ENCODE results near the gene PDGFRB.
A peak's percentile ranks its signal among the peaks of the same experiment; 100 is the strongest.

Gene PDGFRB

DNA sequence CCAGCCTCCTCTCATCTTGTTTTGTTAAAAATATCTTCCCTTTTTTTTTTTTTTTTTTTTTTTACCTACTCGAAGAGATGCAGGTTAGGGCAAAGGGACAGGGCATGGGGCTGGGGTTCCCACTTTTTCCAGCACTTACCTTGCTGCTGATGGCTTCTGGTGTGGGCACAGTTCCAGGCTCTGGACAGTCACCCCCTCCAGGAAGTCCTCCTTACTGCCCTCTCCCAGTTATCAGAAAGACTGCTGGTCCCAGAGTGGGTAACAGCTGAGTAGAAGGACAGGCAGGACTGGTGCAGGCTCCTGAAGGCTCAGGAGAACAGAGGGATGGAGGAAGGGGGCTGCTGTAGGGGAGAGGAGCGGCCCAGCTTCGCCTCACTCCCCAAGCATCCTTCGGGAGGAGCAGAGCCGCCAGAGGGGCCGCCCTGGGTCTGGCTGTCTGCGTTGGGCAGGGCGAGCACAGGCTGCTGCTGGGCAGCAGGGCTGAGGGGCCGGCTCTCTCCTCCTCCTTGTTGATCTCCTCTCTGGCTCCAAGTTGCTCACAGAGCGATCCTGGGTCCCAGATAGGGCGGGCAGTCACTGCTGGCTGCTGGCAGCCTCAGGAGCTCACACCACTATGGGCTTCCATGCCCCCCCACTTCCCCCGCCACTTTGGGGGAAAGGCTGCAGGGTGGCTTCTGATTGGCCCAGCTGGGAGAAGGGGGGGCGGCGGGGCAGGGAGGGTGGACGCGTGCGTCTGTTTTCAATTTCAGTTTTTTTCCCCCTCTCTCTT is at the start of gene PDGFRB:
TSS of gene PDGFRB (minus strand) at position 588 of the 769 bp plus-strand sequence. CDS start 18,798 bp downstream, outside the sequence.
- TF ChIP-seq MYC (IDR thresholded peaks at IDR 0.05; ENCODE audit: low read depth, low read length) = no peak
- TF ChIP-seq, protein P1, sequence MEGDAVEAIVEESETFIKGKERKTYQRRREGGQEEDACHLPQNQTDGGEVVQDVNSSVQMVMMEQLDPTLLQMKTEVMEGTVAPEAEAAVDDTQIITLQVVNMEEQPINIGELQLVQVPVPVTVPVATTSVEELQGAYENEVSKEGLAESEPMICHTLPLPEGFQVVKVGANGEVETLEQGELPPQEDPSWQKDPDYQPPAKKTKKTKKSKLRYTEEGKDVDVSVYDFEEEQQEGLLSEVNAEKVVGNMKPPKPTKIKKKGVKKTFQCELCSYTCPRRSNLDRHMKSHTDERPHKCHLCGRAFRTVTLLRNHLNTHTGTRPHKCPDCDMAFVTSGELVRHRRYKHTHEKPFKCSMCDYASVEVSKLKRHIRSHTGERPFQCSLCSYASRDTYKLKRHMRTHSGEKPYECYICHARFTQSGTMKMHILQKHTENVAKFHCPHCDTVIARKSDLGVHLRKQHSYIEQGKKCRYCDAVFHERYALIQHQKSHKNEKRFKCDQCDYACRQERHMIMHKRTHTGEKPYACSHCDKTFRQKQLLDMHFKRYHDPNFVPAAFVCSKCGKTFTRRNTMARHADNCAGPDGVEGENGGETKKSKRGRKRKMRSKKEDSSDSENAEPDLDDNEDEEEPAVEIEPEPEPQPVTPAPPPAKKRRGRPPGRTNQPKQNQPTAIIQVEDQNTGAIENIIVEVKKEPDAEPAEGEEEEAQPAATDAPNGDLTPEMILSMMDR (IDR thresholded peaks at IDR 0.05; ENCODE audit: low read depth, low read length) = no peak
- no peak for TF ChIP-seq POLR2A (IDR thresholded peaks at IDR 0.05; ENCODE audit: extremely low read depth, insufficient read length)
- TF ChIP-seq, protein P2, sequence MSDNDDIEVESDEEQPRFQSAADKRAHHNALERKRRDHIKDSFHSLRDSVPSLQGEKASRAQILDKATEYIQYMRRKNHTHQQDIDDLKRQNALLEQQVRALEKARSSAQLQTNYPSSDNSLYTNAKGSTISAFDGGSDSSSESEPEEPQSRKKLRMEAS (IDR thresholded peaks at IDR 0.05; ENCODE audit: low read depth, low read length) = no peak
- H3K4me3 ChIP-seq (ENCODE audit: low read depth, low read length) = no peak within 1 kb of the TSS
- DNase-seq (ENCODE audit: low read depth) = no peak

DNA sequence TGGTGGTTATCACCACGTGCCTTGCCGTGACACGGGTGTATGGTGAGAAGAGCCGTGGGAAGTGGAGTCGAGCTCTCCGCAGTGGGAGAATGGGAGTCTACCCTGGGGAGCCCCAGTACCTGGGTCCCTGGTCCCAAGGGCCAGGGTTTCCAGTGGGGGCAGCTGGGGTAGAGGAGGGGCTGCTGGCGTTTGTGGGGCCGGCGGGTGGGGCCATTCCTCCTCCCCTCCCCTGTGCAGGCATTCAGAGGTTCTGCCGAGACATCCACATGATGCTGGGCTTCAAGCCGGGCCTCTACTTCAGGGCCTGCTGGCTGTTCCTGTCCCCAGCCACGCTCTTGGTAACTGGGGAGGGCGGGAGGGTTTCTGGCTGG is 48.9 kb upstream of the PDGFRB start:
- TF ChIP-seq, protein P1 (IDR thresholded peaks at IDR 0.05; ENCODE audit: low read depth, low read length) = no peak
- TF ChIP-seq POLR2A (IDR thresholded peaks at IDR 0.05; ENCODE audit: extremely low read depth, insufficient read length) (no peak), MYC (IDR thresholded peaks at IDR 0.05; ENCODE audit: low read depth, low read length) (no peak)
- TF ChIP-seq, protein P2 (IDR thresholded peaks at IDR 0.05; ENCODE audit: low read depth, low read length) = no peak
- DNase-seq (ENCODE audit: low read depth) = no peak
- H3K4me3 ChIP-seq (ENCODE audit: low read depth, low read length) = no peak overlapping the region

DNA sequence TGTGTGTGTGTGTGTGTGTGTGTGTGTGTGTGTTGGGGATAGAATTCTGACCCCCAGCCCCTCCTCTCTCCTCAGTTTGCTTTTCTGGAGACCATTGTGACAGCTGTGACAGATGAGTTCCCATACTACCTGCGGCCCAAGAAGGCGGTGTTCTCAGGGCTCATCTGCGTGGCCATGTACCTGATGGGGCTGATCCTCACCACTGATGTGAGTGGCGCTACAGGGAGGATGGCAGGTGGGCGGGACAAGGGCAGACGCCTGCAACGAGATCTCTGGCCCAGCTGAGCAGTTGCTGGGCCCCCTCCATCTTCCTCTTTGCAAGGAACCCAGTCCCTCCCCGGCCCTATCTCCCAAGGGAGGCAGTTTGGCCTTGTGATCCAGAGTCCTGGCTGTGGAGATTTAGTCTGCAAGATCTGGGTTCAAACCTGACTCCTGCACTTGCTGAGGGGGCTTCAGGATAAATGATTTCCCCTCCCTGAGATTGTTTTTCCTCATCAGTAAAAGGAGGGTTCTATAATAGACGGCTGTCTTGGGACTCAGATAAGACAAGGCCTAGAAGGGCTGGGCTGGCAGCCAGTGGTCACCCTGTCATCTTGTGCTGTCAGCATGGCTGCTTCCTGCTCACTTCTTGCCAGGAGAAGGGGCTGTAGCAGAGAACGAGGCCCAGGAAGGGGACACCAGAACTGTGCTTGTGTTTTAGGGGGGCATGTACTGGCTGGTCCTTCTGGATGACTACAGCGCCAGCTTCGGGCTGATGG is 48.4 kb upstream of the PDGFRB start:
- TF ChIP-seq, protein P1 (IDR thresholded peaks at IDR 0.05; ENCODE audit: low read depth, low read length) = no peak
- TF ChIP-seq, protein P2 (IDR thresholded peaks at IDR 0.05; ENCODE audit: low read depth, low read length) = no peak
- TF ChIP-seq MYC (IDR thresholded peaks at IDR 0.05; ENCODE audit: low read depth, low read length) (no peak), POLR2A (IDR thresholded peaks at IDR 0.05; ENCODE audit: extremely low read depth, insufficient read length) (no peak)
- DNase-seq (ENCODE audit: low read depth) = peak; percentile 37
- no peak overlapping the region for H3K4me3 ChIP-seq (ENCODE audit: low read depth, low read length)

DNA sequence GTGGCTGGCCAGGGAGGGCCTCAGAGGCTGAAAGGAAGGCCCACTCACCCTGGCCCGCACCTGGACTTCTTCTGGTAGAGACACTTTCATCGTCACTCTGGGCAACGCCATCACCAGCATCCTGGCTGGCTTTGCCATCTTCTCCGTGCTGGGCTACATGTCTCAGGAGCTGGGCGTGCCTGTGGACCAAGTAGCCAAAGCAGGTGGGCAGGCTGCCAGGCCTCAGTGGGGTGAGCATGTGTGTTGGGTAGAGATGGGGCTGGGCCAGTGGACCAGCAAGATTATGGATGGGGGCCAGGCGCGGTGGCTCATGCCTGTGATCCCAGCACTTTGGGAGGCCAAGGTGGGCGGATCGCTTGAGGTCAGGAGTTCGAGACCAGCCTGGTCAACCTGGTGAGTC is 46.9 kb upstream of the PDGFRB start:
- no peak overlapping the region for H3K4me3 ChIP-seq (ENCODE audit: low read depth, low read length)
- DNase-seq (ENCODE audit: low read depth) = no peak
- no peak for TF ChIP-seq MYC (IDR thresholded peaks at IDR 0.05; ENCODE audit: low read depth, low read length)
- TF ChIP-seq, protein P1 (IDR thresholded peaks at IDR 0.05; ENCODE audit: low read depth, low read length) = no peak
- TF ChIP-seq, protein P2 (IDR thresholded peaks at IDR 0.05; ENCODE audit: low read depth, low read length) = no peak
- no peak for TF ChIP-seq POLR2A (IDR thresholded peaks at IDR 0.05; ENCODE audit: extremely low read depth, insufficient read length)

DNA sequence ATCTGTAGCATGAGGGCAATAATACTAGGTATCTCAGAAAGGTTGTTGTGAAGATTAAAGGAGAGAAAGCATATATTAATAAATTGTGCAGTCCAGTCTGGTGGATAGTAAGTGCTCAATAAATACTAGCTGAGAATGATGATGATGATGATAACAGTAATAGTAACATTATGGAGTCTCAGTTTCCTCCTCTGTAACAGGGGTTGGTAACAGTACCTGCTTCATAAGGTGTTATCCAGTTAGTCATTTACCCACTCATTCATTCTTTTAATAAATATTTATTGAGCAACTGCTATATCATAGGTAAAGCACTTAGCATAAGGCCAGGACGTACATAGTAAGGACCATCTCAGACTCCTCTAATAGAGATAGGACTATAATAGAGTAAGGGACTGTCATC is 41.8 kb upstream of the PDGFRB start:
- DNase-seq (ENCODE audit: low read depth) = no peak
- TF ChIP-seq MYC (IDR thresholded peaks at IDR 0.05; ENCODE audit: low read depth, low read length) = no peak
- TF ChIP-seq, protein P1 (IDR thresholded peaks at IDR 0.05; ENCODE audit: low read depth, low read length) = no peak
- TF ChIP-seq POLR2A (IDR thresholded peaks at IDR 0.05; ENCODE audit: extremely low read depth, insufficient read length) = no peak
- TF ChIP-seq, protein P2 (IDR thresholded peaks at IDR 0.05; ENCODE audit: low read depth, low read length) = no peak
- H3K4me3 ChIP-seq (ENCODE audit: low read depth, low read length) = no peak overlapping the region
